HG03064 (cell line): ENCODE measurements around the gene SLX4.
"Not testable (repeated sequence)": the region's sequence is repeated elsewhere in the genome, so short reads cannot be mapped to it uniquely, and the experiment has no call there.

Source experiments
- ATAC-seq: cut with Tn5 transposase; IDR thresholded peaks from one replicate; pipeline ENCODE4 v1.9.1; 2021; ENCODE audit warnings: low read depth; ENCODE audit not compliant: unreplicated experiment

SLX4 gene

GRCh38 chr16:3642397-3643094 is 31.1 kb upstream of the SLX4 start:
- no peak for ATAC-seq

DNA sequence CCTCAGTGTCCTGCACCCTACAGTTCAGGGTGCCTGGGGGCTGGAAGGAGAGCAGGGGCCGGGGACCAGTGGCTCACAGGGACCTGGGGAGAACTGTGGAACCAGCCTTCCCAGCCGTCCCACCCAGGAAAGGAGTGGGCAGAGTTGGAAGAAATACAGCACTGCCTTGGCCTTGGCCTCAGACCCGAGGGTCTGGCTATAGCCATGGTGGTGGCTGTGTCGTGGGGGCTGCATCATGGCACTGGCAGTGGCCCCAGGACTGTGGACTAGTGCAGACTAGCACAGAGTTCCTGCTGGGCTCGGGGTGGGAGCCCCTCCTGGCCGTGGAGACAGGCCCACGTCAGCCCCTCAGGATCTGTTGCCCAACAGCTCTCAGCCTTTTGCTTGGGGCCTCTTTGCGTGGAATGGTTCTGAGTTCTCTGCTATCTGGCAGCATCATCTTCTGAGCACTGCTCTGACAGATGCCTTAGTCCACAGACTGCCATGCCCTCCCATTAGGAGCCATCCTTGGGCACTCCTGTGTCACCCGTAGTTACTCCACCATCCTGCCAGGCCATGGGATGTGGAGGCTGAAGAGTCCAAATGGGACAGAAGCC is 30.5 kb upstream of the SLX4 start:
- no peak for ATAC-seq

GRCh38 chr16:3640632-3641501 is 29.5 kb upstream of the SLX4 start:
- ATAC-seq: no peak

DNA sequence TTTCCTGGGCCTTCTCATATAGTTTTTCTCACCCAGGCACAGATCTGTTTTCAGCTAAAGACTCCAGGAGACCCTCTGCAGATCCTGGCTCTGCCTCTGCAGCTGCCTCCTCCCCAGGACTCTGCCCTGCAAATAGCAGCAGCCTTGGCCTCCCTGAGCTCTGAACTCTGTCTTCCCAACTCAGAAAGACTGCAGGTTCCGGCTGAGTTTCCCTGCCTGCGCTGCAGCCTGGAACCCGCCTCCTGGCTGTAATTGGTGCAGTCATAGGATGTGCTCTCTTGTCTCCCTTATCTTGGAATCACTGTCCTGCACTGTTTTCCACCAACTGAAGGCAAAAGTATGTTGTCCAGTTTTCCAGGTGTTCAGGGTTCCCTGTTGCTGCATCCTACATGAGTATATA is 28.8 kb upstream of the SLX4 start:
- ATAC-seq: no peak

DNA sequence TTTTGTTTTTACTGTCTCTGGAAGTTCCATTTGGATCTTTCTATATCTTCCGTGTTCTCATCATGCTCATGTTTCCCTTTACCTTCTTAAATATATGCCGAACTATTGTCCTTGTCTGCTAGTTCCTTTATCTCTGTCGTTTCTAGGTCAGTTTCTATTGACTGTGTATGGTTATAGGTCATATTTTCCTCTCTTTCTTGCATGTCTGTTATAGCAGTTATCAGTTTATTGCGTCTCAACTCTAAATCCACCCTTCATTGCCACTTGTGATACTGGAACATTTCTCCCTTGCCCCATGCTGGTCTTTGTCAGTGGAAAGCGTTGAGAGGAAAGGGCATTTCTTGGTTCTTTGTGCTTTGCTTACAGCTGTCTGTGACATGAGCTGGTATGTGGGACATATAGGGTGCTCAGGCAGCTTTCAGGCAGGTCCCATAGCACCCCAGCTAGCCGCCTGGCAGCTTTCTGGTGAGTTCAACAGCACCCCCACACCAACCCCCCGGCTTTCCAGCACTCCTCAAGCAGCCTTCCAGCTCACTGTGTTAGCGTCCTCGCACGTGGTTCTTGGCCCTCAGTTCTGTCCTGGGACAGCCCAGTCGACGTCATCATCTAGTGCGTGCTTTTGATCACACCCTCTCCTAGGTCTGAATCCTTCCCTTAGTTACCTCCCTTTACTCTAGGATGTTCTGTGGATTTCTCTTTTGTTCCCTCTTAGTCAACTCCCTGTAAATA is 27.7 kb upstream of the SLX4 start:
- no peak for ATAC-seq

DNA sequence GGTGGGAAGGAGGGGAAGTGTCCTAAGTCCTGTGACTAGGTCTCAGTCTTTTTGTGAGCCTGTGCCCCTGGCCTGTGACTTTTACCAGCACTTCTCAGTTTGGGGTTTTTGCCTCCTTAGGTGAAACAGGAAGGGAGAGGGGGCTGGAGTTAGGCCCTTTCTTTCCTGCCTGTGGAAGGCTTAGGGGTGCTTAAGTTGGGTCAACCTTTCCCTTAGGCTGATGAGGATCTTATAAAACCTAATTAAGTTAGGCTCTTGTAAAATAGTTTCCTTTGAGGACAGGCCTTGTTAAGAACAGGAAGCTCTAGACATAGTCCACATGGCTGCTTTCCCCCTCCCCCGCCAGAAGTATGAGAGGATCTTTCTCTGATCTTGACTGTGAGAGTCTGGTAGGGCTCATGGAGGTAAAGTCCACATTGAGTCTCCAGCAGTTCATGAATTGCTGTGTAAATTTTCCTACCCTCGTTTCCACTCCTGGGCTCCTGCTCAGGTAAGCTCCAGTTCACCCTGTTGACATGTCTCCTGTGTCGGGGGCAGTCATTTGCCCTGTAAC is 26.0 kb upstream of the SLX4 start:
- ATAC-seq: no peak

GRCh38 chr16:3625911-3626732 is 14.7 kb upstream of the SLX4 start:
- ATAC-seq: no peak

GRCh38 chr16:3625331-3625730 is 13.9 kb upstream of the SLX4 start:
- no peak for ATAC-seq

GRCh38 chr16:3623642-3624041 is 12.2 kb upstream of the SLX4 start:
- ATAC-seq: no peak

DNA sequence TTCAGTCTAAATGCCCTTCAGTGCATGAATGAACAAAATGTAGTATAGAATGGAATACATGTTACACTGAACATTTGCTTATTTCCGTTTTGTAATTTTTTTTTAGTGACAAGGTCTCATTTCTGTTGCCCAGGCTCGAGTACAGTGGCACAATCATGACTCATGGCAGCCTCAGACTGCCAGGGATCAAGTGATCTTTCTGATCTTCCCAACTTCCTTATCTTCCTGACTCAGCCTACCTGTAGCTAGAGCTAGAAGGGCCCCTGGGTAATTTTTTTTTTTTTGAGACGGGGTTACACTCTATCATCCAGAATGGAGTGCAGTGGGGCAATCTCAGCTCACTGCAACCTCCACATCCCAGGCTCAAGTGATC is 7.3 kb upstream of the SLX4 start:
- no peak for ATAC-seq

DNA sequence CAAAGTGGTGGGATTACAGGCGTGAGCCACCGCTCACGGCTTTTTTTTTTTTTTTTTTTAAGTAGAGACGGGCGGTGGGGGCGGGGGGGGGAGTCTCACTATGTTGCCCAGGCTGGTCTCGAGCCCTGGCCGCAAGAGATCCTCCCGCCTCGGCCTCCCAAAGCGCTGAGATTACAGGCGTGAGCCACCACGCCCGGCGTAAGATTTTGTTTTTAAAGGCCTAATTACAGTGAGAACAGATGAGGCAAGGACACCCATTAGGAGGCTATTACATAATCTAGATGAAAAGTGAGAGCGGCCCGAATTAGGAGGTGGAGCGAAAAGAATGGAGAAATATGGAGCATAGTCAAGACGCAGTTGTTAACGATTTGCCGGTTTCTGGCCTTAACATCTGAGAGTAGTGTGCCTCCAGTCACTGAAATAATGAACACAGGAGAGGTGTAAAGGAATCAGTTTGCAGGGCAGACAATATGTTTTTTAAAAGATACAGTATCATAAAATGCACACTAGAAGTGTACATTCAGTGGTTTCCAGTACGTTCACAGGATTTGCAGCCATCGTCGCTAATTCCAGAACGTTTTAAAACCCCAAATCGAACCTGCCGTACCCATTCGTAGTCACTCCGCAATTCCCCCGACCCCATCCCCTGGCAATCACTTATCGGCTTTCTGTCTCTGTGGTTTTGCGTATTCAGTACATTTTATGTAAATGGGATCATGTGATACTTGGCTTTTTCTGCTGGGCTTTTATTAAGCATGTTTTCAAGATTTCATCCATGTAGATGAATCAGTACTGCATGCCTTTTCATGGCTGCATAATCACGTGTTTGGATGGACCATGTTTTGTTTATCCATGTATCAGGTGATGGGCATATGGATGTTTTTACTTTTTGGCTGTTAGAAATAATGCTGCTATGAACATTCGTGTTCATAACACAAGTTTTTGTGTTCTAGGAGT is 1.4 kb upstream of the SLX4 start:
- no peak for ATAC-seq

- no peak for ATAC-seq
Observed at GRCh38 chr16:3610698-3611145, 684 bp downstream of the SLX4 start.

DNA sequence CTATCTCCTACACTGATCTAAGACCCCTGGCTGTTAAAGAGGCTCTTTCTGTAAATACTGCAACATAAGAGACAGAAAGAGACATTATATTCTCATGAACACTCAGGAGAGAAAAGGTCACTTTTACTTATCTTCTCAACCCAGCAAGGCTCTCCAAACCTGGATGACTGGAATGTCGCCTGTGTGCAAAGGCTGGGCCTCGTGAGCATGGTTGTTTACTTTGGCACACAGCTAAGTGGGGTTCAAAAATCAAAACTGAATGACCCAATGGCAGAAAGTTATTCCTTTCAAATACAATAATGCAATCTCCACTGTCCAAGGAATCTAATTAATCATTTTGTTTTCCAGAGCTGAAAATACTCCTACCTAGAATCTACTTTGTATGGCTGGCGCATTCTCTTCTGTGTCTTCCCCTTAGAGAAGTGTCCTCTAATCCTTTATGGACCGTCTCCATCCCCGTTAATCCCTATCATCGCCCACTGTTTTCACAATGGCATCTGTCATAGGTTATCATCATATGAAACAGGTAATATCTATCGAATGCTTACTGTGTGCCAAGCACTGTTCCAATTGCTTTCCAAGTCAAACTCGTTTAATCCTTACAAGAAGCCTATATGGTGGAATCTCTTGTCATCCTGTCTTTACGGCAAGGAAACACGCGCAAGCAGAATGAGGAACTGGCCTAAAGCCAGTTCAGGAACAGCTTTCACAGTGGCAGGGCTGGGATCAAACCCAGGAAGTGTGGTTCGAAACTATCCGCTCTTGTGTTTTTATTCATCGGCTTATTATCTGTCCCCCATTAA is 1.3 kb downstream of the SLX4 start:
- no peak for ATAC-seq

- not testable (repeated sequence) for ATAC-seq
Observed at GRCh38 chr16:3608976-3609375, 2.4 kb downstream of the SLX4 start.

DNA sequence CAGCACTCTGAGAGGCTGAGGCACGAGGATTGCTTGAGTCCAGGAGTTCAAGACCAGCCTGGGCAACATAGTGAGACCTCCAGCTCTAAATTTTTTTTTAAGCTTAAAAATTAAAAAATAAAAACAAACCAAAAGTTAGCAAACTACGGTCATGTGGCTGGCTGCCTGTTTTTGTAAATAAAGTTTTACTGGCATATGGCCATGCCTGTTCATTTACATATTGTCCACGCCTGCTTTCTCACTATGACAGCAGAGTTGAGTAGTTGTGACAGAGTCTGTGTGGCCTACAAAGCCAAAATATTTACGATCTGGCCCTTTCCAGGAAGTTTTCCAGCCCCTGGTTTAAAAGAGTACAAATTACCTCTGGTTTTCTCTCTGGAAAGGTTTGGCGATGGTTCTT is 3.3 kb downstream of the SLX4 start:
- no peak for ATAC-seq

- no peak for ATAC-seq
Observed at GRCh38 chr16:3607634-3608033, 3.8 kb downstream of the SLX4 start.

- no peak for ATAC-seq
Observed at GRCh38 chr16:3607161-3607560, 4.2 kb downstream of the SLX4 start.

DNA sequence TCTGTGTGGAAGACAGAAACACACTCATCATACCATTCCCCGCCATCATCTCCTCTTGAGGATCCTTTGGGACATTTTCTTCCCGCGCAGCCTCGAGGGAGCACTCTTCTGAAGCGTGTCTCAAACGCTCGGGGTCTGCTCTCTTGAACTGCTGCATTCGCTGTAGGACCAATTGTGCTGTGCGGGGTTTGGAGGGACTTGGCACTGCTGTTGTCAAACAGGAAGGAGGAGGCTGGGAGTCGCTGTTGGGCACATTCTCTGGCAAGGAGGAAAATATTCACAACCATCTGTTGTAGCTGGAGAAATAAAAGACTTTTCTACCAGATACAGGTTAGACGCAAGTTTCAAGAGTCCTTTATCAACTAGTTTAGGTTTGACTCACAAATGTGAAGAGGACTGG is 5.0 kb downstream of the SLX4 start:
- no peak for ATAC-seq
